Measurements from ENCODE around the gene SLC9A9.

GRCh38 chr3:143726727-143727126, 121.5 kb downstream of the SLC9A9 start:
- TF ChIP-seq, protein P1, sequence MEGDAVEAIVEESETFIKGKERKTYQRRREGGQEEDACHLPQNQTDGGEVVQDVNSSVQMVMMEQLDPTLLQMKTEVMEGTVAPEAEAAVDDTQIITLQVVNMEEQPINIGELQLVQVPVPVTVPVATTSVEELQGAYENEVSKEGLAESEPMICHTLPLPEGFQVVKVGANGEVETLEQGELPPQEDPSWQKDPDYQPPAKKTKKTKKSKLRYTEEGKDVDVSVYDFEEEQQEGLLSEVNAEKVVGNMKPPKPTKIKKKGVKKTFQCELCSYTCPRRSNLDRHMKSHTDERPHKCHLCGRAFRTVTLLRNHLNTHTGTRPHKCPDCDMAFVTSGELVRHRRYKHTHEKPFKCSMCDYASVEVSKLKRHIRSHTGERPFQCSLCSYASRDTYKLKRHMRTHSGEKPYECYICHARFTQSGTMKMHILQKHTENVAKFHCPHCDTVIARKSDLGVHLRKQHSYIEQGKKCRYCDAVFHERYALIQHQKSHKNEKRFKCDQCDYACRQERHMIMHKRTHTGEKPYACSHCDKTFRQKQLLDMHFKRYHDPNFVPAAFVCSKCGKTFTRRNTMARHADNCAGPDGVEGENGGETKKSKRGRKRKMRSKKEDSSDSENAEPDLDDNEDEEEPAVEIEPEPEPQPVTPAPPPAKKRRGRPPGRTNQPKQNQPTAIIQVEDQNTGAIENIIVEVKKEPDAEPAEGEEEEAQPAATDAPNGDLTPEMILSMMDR (IDR thresholded peaks at IDR 0.05; ENCODE audit: borderline replicate concordance, extremely low read depth, low read length, poor library complexity, severe bottlenecking), result no peak
- TF ChIP-seq EZH2 (IDR thresholded peaks at IDR 0.05; ENCODE audit: borderline replicate concordance, low read depth, low read length, severe bottlenecking), result no peak

All from DND-41 (cell line).